Measurements from ENCODE around the gene PLLP. TPM values are rescaled to one million over a fixed set of nuclear protein-coding genes. Genes with fewer than 3 reads are reported as not detected.
A peak's percentile ranks its signal among the peaks of the same experiment; 100 is the strongest.

PLLP gene, protein sequence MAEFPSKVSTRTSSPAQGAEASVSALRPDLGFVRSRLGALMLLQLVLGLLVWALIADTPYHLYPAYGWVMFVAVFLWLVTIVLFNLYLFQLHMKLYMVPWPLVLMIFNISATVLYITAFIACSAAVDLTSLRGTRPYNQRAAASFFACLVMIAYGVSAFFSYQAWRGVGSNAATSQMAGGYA
- 64.4 TPM for total RNA-seq
- 83.8 TPM for polyA plus RNA-seq (ENCODE audit: insufficient read depth, low read depth, low replicate concordance)
- long read RNA-seq, donor 1, transcript PLLP-201 (4 exons, 1,512 nt), result major isoform, 7 of 7 reads
- long read RNA-seq, donor 1, partial matches to known transcripts, result 0 of 7 reads
- long read RNA-seq, donor 1, other reads (novel, unspliced or antisense), result 0 of 7 reads
- long read RNA-seq, donor 2, transcript PLLP-201 (4 exons, 1,512 nt), result major isoform, 11 of 11 reads
- long read RNA-seq, donor 2, partial matches to known transcripts, result 0 of 11 reads
- long read RNA-seq, donor 2, other reads (novel, unspliced or antisense), result 0 of 11 reads
- long read RNA-seq, donor 3, transcript PLLP-201 (4 exons, 1,512 nt), result major isoform, 14 of 20 reads
- long read RNA-seq, donor 3, partial matches to known transcripts, result 6 of 20 reads
- long read RNA-seq, donor 3, other reads (novel, unspliced or antisense), result 0 of 20 reads
- long read RNA-seq, donor 4, transcript PLLP-201 (4 exons, 1,512 nt), result major isoform, 5 of 60 reads
- long read RNA-seq, donor 4, partial matches to known transcripts, result 55 of 60 reads
- long read RNA-seq, donor 4, other reads (novel, unspliced or antisense), result 0 of 60 reads
- long read RNA-seq, donor 5, result 0 reads
- long read RNA-seq, donor 6, transcript PLLP-201 (4 exons, 1,512 nt), result major isoform, 5 of 5 reads
- long read RNA-seq, donor 6, partial matches to known transcripts, result 0 of 5 reads
- long read RNA-seq, donor 6, other reads (novel, unspliced or antisense), result 0 of 5 reads
- long read RNA-seq, donor 7, transcript PLLP-201 (4 exons, 1,512 nt), result major isoform, 45 of 72 reads
- long read RNA-seq, donor 7, partial matches to known transcripts, result 3 of 72 reads
- long read RNA-seq, donor 7, other reads (novel, unspliced or antisense), result 24 of 72 reads
- long read RNA-seq, donor 8, transcript PLLP-201 (4 exons, 1,512 nt), result major isoform, 8 of 8 reads
- long read RNA-seq, donor 8, partial matches to known transcripts, result 0 of 8 reads
- long read RNA-seq, donor 8, other reads (novel, unspliced or antisense), result 0 of 8 reads
- long read RNA-seq, donor 9, transcript PLLP-201 (4 exons, 1,512 nt), result major isoform, 9 of 9 reads
- long read RNA-seq, donor 9, partial matches to known transcripts, result 0 of 9 reads
- long read RNA-seq, donor 9, other reads (novel, unspliced or antisense), result 0 of 9 reads
- long read RNA-seq, donor 10, transcript PLLP-201 (4 exons, 1,512 nt), result major isoform, 10 of 15 reads
- long read RNA-seq, donor 10, partial matches to known transcripts, result 5 of 15 reads
- long read RNA-seq, donor 10, other reads (novel, unspliced or antisense), result 0 of 15 reads

- no peaks in the 10 kb centered on the region for H3K27me3 ChIP-seq (ENCODE audit: control insufficient read depth, insufficient read depth, low read length)
- intact Hi-C loops (cut with DNase I), result no loop called here
- peak within 1 kb of the TSS in 2 of 3 donors; percentile 13 to 81 for H3K9ac ChIP-seq (ENCODE audit: low read length in 3 of 3)
- no peaks in the 10 kb centered on the region for H3K36me3 ChIP-seq (ENCODE audit: control insufficient read depth in 2 of 3, insufficient read depth in 3 of 3, low read length in 3 of 3)
- H3K4me3 ChIP-seq (ENCODE audit: low read length in 3 of 3), result peak within 1 kb of the TSS; percentile 11 to 73 (median 47)
- H3K27ac ChIP-seq (ENCODE audit: low read depth in 2 of 2, low read length in 2 of 2), result peak within 1 kb of the TSS; percentile 76 to 83
- no peak for TF ChIP-seq CTCF (IDR thresholded peaks at IDR 0.05; ENCODE audit: borderline replicate concordance, extremely low read depth, insufficient read depth)
- peak; percentile 55 to 87 (median 68) for DNase-seq
- no peaks in the 10 kb centered on the region for H3K9me3 ChIP-seq (ENCODE audit: control insufficient read depth in 2 of 3, insufficient read depth in 1 of 3, low read length in 3 of 3)
- no peak for FAIRE-seq
- H3K4me1 ChIP-seq (ENCODE audit: control insufficient read depth in 2 of 3, insufficient read depth in 2 of 3, low read depth in 1 of 3, low read length in 3 of 3), result peaks cover 0 to 6% (median 0%) of the 10 kb centered on the region in 3 donors
Measured at GRCh38 chr16:57284209-57284951, at the start of gene PLLP. Gene PLLP (minus strand): TSS chr16:57284672. CDS start chr16:57284540, 132 bp downstream.

DNA sequence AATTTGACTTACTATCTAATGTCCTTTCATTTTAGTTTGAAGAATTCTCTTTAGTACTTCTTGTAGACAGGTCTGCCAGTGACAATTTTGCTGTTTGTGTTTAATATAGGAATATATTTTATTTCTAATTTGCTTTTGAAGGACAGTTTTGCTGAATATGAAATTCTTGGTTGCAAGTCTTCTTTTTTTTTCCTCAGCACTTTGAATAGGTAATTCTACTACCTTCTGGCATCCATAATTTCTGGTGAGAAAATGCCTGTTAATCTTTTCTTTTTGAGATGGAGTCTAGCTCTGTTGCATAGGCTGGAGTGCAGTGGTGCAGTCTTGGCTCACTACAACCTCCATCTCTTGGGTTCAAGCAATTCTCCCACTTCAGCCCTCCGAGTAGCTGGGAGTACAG, 48.9 kb upstream of the PLLP start:
- intact Hi-C loops (cut with DNase I), result no loop called here
- H3K27ac ChIP-seq (ENCODE audit: low read depth in 2 of 2, low read length in 2 of 2), result no peak overlapping the region
- no peaks in the 10 kb centered on the region for H3K4me1 ChIP-seq (ENCODE audit: control insufficient read depth in 2 of 3, insufficient read depth in 2 of 3, low read depth in 1 of 3, low read length in 3 of 3)
- H3K9me3 ChIP-seq (ENCODE audit: control insufficient read depth in 2 of 3, insufficient read depth in 1 of 3, low read length in 3 of 3), result no peaks in the 10 kb centered on the region
- H3K27me3 ChIP-seq (ENCODE audit: control insufficient read depth, insufficient read depth, low read length), result no peaks in the 10 kb centered on the region
- H3K4me3 ChIP-seq (ENCODE audit: low read length in 3 of 3), result no peak overlapping the region
- FAIRE-seq, result no peak
- H3K9ac ChIP-seq (ENCODE audit: low read length in 3 of 3), result no peak overlapping the region
- TF ChIP-seq CTCF (IDR thresholded peaks at IDR 0.05; ENCODE audit: borderline replicate concordance, extremely low read depth, insufficient read depth), result no peak
- H3K36me3 ChIP-seq (ENCODE audit: control insufficient read depth in 2 of 3, insufficient read depth in 3 of 3, low read length in 3 of 3), result no peaks in the 10 kb centered on the region
- DNase-seq, result no peak

- Histone ChIP-seq H3K27me3 (ENCODE audit: control insufficient read depth, insufficient read depth, low read length) (no peaks in the 10 kb centered on the region), H3K4me3 (ENCODE audit: low read length in 3 of 3) (no peak overlapping the region), H3K9me3 (ENCODE audit: control insufficient read depth in 2 of 3, insufficient read depth in 1 of 3, low read length in 3 of 3) (peaks cover 0 to under 1% (median 0%) of the 10 kb centered on the region in 3 donors), H3K9ac (ENCODE audit: low read length in 3 of 3) (no peak overlapping the region), H3K27ac (ENCODE audit: low read depth in 2 of 2, low read length in 2 of 2) (no peak overlapping the region), H3K4me1 (ENCODE audit: control insufficient read depth in 2 of 3, insufficient read depth in 2 of 3, low read depth in 1 of 3, low read length in 3 of 3) (no peaks in the 10 kb centered on the region), H3K36me3 (ENCODE audit: control insufficient read depth in 2 of 3, insufficient read depth in 3 of 3, low read length in 3 of 3) (no peaks in the 10 kb centered on the region)
- FAIRE-seq (no peak), DNase-seq (no peak)
- intact Hi-C loops (cut with DNase I), result no loop called here
- TF ChIP-seq CTCF (IDR thresholded peaks at IDR 0.05; ENCODE audit: borderline replicate concordance, extremely low read depth, insufficient read depth), result no peak
Measured at GRCh38 chr16:57331355-57331754, 46.9 kb upstream of the PLLP start.

Data from kidney (tissue), 22 donors.